Left ventricle myocardium inferior (tissue), 1 donor: ENCODE data around the gene SLC44A1. TPM values are rescaled to one million over a fixed set of nuclear protein-coding genes. Genes with fewer than 3 reads are reported as not detected.

Experiments used
- DNase-seq: peaks from one replicate; pipeline ENCODE4 v3.0.0-alpha.2; 2020
- H3K27ac ChIP-seq: fragments of 200-600 bp; replicated peaks from 2 replicates; pipeline ENCODE4 v1.8.0; 2021
- H3K27me3 ChIP-seq: fragments of 200-600 bp; 2 replicates; pipeline ENCODE4 v1.8.0; 2021; ENCODE audit warnings: low read depth
- H3K36me3 ChIP-seq: fragments of 200-600 bp; 2 replicates; pipeline ENCODE4 v1.8.0; 2021
- H3K4me1 ChIP-seq: fragments of 200-600 bp; 2 replicates; pipeline ENCODE4 v1.8.0; 2021
- H3K4me3 ChIP-seq: fragments of 200-600 bp; 2 replicates; pipeline ENCODE4 v1.8.0; 2021; ENCODE audit warnings: mild to moderate bottlenecking, moderate library complexity
- H3K9me3 ChIP-seq: fragments of 200-600 bp; replicated peaks from 2 replicates; pipeline ENCODE4 v1.8.0; 2021
- intact Hi-C: fragments of 100-400 bp; cut with micrococcal nuclease; formaldehyde crosslinking; loops from one replicate; pipeline ENCODE4 v1.11.0; 2022
- total RNA-seq: library from RNA; stranded (reverse); fragmentation: NEBNext Ultra II Directional; extraction: Animal tissue kit (Norgen Biotek cat#: 25700); gene quantifications from one replicate; pipeline ENCODE4 v1.2.1, GENCODE V29; 2021
- TF ChIP-seq, protein P1 (sequence below): fragments of 200-600 bp; IDR thresholded peaks from 2 replicates; pipeline ENCODE4 v1.8.0; 2021; ENCODE audit warnings: antibody characterized with exemption, mild to moderate bottlenecking, borderline replicate concordance
- donor health status: DM: no; HTN: yes; CAD: no; lungs with severe emphysema.

The SLC44A1 gene
- total RNA-seq, 1 donor from 2014 or later, result 27.0 TPM

DNA sequence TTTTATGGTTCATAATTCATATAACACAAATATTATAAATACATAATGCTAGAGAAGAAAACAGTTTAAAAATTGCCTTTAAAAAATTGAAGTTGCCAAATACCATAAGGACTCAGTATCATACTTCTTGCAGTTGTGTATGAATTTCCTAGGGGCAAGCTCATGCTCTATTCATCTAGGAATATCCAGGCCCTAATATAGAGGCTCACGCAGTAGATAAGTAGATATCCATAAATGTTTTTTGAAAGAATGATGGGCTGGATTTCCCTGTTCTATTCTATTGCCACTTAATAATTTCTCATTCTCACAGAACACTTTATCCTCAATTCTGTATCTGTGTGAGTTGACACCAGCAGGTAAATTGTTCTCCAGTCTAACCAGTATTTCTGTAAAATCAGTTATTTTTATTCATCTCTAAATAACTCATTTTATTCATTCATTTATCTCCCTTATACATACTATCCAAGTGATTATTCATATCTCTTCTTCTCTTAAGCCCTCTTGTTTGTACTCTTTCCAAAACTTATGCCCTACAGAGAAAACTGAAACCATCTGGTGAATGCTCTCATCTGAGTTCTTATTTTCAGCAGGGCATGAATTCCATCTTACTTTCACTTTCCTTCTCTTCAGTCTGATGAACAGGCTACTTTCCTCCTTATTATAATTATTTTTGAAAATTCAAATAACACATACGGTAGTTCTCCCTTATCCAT lies 97.1 kb downstream of the SLC44A1 start:
- Histone ChIP-seq H3K4me1 (peaks cover 20% of the 10 kb centered on the region), H3K27me3 (no peaks in the 10 kb centered on the region), H3K4me3 (peak overlapping the region; percentile 5), H3K9me3 (no peaks in the 10 kb centered on the region), H3K27ac (no peak overlapping the region), H3K36me3 (peaks cover 7% of the 10 kb centered on the region)
- TF ChIP-seq, protein P1, sequence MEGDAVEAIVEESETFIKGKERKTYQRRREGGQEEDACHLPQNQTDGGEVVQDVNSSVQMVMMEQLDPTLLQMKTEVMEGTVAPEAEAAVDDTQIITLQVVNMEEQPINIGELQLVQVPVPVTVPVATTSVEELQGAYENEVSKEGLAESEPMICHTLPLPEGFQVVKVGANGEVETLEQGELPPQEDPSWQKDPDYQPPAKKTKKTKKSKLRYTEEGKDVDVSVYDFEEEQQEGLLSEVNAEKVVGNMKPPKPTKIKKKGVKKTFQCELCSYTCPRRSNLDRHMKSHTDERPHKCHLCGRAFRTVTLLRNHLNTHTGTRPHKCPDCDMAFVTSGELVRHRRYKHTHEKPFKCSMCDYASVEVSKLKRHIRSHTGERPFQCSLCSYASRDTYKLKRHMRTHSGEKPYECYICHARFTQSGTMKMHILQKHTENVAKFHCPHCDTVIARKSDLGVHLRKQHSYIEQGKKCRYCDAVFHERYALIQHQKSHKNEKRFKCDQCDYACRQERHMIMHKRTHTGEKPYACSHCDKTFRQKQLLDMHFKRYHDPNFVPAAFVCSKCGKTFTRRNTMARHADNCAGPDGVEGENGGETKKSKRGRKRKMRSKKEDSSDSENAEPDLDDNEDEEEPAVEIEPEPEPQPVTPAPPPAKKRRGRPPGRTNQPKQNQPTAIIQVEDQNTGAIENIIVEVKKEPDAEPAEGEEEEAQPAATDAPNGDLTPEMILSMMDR, result no peak
- intact Hi-C loops, result no loop called here
- DNase-seq, result no peak

DNA sequence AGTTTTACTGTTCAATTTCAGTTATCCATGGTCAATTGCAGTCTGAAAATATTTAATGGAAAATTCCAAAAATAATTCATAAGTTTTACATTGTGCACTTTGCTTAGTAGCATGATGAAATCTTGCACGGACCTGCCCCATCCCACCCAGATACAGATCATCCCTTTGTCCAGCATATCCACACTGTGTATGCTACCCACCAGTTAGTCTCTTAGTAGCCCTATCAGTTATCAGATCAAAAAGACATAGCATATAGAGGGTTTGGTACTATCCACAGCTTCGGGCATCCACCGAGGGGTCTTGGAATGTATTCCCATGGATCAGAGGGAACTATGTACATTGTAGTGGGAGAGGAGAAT lies 97.7 kb downstream of the SLC44A1 start:
- DNase-seq, result no peak
- Histone ChIP-seq H3K36me3 (peaks cover 1% of the 10 kb centered on the region), H3K27me3 (no peaks in the 10 kb centered on the region), H3K4me1 (peaks cover 25% of the 10 kb centered on the region), H3K4me3 (peak overlapping the region; percentile 5), H3K27ac (no peak overlapping the region), H3K9me3 (no peaks in the 10 kb centered on the region)
- TF ChIP-seq, protein P1, result no peak
- intact Hi-C loops, result no loop called here

DNA sequence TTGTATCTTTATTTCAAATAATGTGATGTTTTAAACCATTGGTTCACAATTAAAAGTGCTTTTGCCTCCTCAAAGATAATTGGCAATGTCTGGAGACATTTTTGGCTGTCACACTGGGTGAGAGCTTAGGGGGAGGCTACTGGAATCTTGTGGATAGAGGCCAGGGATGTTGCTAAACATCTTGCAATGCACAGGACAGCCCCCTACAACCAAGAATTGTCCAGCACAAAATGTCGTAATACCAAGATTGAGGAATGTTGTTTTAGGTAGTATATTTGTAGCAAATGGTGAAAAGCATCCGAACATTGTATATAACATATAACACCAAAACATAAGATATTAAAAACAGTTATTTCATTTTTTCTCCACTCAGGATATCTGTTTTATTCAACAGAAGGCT lies 99.8 kb downstream of the SLC44A1 start:
- no peak for DNase-seq
- Histone ChIP-seq H3K4me1 (peaks cover 29% of the 10 kb centered on the region), H3K4me3 (no peak overlapping the region), H3K27me3 (no peaks in the 10 kb centered on the region), H3K9me3 (no peaks in the 10 kb centered on the region), H3K36me3 (no peaks in the 10 kb centered on the region), H3K27ac (no peak overlapping the region)
- intact Hi-C loops, result no loop called here
- TF ChIP-seq, protein P1, result no peak

DNA sequence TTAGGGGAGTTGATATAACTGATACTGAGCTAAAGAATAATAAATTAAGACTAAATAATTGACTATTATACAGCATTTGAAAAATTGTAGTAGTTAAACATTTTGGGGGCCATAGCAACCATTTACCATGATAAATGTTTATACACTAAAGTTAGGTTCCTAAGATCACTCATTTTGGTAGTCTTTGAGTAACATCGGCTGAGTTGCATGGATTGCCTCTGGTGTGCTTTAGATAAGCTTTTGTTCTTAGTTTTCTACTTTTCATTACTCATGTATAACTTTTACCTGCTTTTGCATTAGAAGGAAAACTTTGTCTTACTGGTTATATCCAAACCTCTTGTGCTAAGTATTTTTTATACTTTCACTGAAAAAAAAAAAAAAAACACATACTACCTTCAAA lies 101.2 kb downstream of the SLC44A1 start:
- intact Hi-C loops, result no loop called here
- TF ChIP-seq, protein P1, result no peak
- Histone ChIP-seq H3K27me3 (no peaks in the 10 kb centered on the region), H3K27ac (no peak overlapping the region), H3K4me3 (no peak overlapping the region), H3K4me1 (peaks cover 29% of the 10 kb centered on the region), H3K36me3 (peaks cover 5% of the 10 kb centered on the region), H3K9me3 (no peaks in the 10 kb centered on the region)
- no peak for DNase-seq

DNA sequence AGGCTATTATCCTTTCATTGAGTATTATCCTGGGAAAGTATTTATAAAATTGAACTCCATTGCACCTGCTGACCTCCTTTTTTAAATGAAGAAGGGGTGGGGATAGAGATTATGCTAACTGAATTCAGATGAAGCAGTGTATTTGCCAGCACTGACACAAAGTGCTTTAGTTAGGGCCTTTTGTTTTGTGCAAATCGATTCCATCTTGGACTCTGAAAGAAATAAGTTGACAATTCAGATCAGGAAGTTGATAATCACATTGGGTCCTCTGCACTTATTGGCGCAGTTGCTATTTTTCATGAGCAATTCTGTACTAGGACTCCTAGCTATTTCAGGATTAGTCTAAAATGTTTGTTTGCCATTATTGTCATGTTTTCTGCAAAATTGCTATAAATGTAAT lies 101.8 kb downstream of the SLC44A1 start:
- no peak for DNase-seq
- H3K36me3 ChIP-seq, result peaks cover 5% of the 10 kb centered on the region
- TF ChIP-seq, protein P1, result no peak
- H3K4me3 ChIP-seq, result no peak overlapping the region
- no peak overlapping the region for H3K27ac ChIP-seq
- intact Hi-C loops, result no loop called here
- no peaks in the 10 kb centered on the region for H3K27me3 ChIP-seq
- peaks cover 28% of the 10 kb centered on the region for H3K4me1 ChIP-seq
- no peaks in the 10 kb centered on the region for H3K9me3 ChIP-seq
